Stimulated activated CD4-positive, alpha-beta T cell treated with anti-CD3 and anti-CD28 coated beads, TNF-alpha, amount 100 ng/mL, for 4 hours (primary cell): ENCODE results near the gene NDP.
A peak's percentile ranks its signal among the peaks of the same experiment; 100 is the strongest.
"Not testable (repeated sequence)": the region's sequence is repeated elsewhere in the genome, so short reads cannot be mapped to it uniquely, and the experiment has no call there.

Experiments used
- DNase-seq, 3 experiments: peaks; one replicate each; pipeline ENCODE4 v3.0.0-alpha.2; 2020; ENCODE audit warnings: low read depth in 3 of 3

The NDP gene

GRCh38 chrX:43971966-43972961, 926 bp downstream of the NDP start:
- DNase-seq = no peak

GRCh38 chrX:43970528-43970927, 2.7 kb downstream of the NDP start:
- DNase-seq = no peak

GRCh38 chrX:43969504-43970501, 3.4 kb downstream of the NDP start:
- no peak for DNase-seq

GRCh38 chrX:43968359-43968781, 4.8 kb downstream of the NDP start:
- DNase-seq = no peak

GRCh38 chrX:43964936-43965335, 8.3 kb downstream of the NDP start:
- DNase-seq = no peak

GRCh38 chrX:43963726-43964125, 9.5 kb downstream of the NDP start:
- no peak for DNase-seq

GRCh38 chrX:43962636-43963035, 10.6 kb downstream of the NDP start:
- no peak for DNase-seq

GRCh38 chrX:43961699-43962098, 11.5 kb downstream of the NDP start:
- no peak for DNase-seq

GRCh38 chrX:43958529-43958928, 14.7 kb downstream of the NDP start:
- DNase-seq = no peak

- no peak for DNase-seq
These were observed 17.2 kb downstream of the NDP start for GRCh38 chrX:43956034-43956433.

GRCh38 chrX:43953218-43953617, 20.0 kb downstream of the NDP start:
- DNase-seq = no peak

- peak in 2 of 3 experiments; percentile 1 to 3 for DNase-seq
These were observed 23.5 kb downstream of the NDP start for GRCh38 chrX:43949669-43950068.

- DNase-seq = no peak
These were observed 32.2 kb downstream of the NDP start for GRCh38 chrX:43940816-43941474.

GRCh38 chrX:43939187-43939926, 33.8 kb downstream of the NDP start:
- no peak for DNase-seq

- DNase-seq = not testable (repeated sequence)
These were observed 51.2 kb downstream of the NDP start for GRCh38 chrX:43922032-43922431.

GRCh38 chrX:43910772-43911171, 62.4 kb downstream of the NDP start:
- DNase-seq = not testable (repeated sequence)

GRCh38 chrX:43910012-43910411, 63.2 kb downstream of the NDP start:
- no peak for DNase-seq

- DNase-seq = no peak
These were observed 64.0 kb downstream of the NDP start for GRCh38 chrX:43909141-43909540.

GRCh38 chrX:43899878-43900815, 73.0 kb downstream of the NDP start:
- DNase-seq = no peak
